K562 (cell line): ENCODE measurements around the gene TXNIP. TPM values are rescaled to one million over a fixed set of nuclear protein-coding genes. Genes with fewer than 3 reads are reported as not detected.

ENCODE experiments used
- TRIM28 ChIP-seq: fragments of 450-650 bp; IDR thresholded peaks from 2 replicates; pipeline ENCODE4 v1.6.1; 2017
- polyA plus RNA-seq, 8 experiments: library from polyadenylated mRNA; depleted of rRNA in 4 of 8; stranded (reverse) in 5 of 8; unstranded in 3 of 8; fragments of >200 nt; fragmentation: Nextera tagmentation in 2 of 8; fragmentation: Illumina TruSeq in 1 of 8; extraction: Ambion mirVana in 2 of 8; extraction: Trizol in 1 of 8; gene quantifications; 2 replicates each; pipeline versions ENCODE4 v1.2.1 to v1.2.3, GENCODE V29; 2011 to 2014; ENCODE audit warnings: inconsistent platforms in 1 of 8, missing spikeins in 1 of 8
- total RNA-seq, 7 experiments: library from RNA; depleted of rRNA in 6 of 7; stranded (reverse); fragments of >200 nt in 6 of 7; fragmentation: Illumina TruSeq in 2 of 7; extraction: Trizol in 2 of 7; gene quantifications; 2 replicates each; pipeline versions ENCODE4 v1.2.1 to v1.2.3, GENCODE V29; 2011 to 2021; ENCODE audit warnings: low replicate concordance in 1 of 7
- TF ChIP-seq, protein P1 (sequence below): fragments of 450-650 bp; IDR thresholded peaks from 2 replicates; pipeline ENCODE4 v1.6.1; 2016; ENCODE audit warnings: mild to moderate bottlenecking, moderate library complexity
- TF ChIP-seq, protein P2 (sequence below): IDR thresholded peaks from 3 replicates; pipeline ENCODE4 v1.6.1; 2011; ENCODE audit warnings: borderline replicate concordance, mild to moderate bottlenecking, moderate library complexity; ENCODE audit not compliant: insufficient read length; ENCODE audit errors: extremely low read depth
- TF ChIP-seq, protein P3 (sequence below), 2 experiments: fragments of 450-650 bp; formaldehyde crosslinking in 1 of 2; IDR thresholded peaks; 2 replicates each; pipeline versions ENCODE4 v1.4.0 to v1.6.1; 2014 to 2020; ENCODE audit warnings: mild to moderate bottlenecking in 2 of 2, borderline replicate concordance in 1 of 2, low read depth in 1 of 2

The TXNIP gene
- total and polyA plus RNA-seq, 9 of the 15 experiments (the other 6 are each of a cell fraction or from before 2014, with no cell fraction given): 120 to 499 (median 257) TPM

DNA sequence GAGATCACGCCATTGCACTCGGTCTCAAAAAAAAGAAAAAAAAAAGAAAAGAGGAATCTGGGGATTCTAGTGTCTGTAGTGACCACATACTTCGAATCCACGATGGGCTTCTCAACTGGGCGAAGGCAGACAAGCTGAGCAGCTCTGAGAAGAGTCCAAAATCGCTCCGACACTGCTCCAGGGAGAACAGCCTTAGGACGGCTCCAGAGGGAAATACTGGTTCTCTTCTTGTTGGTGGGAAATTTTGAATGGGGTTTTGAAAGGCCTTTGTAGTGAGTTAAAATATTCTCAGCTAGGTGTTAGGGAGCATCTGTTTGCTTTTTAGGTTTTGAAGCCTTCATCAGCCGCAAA, 43.4 kb upstream of the TXNIP start (continued):
- TF ChIP-seq, protein P1, sequence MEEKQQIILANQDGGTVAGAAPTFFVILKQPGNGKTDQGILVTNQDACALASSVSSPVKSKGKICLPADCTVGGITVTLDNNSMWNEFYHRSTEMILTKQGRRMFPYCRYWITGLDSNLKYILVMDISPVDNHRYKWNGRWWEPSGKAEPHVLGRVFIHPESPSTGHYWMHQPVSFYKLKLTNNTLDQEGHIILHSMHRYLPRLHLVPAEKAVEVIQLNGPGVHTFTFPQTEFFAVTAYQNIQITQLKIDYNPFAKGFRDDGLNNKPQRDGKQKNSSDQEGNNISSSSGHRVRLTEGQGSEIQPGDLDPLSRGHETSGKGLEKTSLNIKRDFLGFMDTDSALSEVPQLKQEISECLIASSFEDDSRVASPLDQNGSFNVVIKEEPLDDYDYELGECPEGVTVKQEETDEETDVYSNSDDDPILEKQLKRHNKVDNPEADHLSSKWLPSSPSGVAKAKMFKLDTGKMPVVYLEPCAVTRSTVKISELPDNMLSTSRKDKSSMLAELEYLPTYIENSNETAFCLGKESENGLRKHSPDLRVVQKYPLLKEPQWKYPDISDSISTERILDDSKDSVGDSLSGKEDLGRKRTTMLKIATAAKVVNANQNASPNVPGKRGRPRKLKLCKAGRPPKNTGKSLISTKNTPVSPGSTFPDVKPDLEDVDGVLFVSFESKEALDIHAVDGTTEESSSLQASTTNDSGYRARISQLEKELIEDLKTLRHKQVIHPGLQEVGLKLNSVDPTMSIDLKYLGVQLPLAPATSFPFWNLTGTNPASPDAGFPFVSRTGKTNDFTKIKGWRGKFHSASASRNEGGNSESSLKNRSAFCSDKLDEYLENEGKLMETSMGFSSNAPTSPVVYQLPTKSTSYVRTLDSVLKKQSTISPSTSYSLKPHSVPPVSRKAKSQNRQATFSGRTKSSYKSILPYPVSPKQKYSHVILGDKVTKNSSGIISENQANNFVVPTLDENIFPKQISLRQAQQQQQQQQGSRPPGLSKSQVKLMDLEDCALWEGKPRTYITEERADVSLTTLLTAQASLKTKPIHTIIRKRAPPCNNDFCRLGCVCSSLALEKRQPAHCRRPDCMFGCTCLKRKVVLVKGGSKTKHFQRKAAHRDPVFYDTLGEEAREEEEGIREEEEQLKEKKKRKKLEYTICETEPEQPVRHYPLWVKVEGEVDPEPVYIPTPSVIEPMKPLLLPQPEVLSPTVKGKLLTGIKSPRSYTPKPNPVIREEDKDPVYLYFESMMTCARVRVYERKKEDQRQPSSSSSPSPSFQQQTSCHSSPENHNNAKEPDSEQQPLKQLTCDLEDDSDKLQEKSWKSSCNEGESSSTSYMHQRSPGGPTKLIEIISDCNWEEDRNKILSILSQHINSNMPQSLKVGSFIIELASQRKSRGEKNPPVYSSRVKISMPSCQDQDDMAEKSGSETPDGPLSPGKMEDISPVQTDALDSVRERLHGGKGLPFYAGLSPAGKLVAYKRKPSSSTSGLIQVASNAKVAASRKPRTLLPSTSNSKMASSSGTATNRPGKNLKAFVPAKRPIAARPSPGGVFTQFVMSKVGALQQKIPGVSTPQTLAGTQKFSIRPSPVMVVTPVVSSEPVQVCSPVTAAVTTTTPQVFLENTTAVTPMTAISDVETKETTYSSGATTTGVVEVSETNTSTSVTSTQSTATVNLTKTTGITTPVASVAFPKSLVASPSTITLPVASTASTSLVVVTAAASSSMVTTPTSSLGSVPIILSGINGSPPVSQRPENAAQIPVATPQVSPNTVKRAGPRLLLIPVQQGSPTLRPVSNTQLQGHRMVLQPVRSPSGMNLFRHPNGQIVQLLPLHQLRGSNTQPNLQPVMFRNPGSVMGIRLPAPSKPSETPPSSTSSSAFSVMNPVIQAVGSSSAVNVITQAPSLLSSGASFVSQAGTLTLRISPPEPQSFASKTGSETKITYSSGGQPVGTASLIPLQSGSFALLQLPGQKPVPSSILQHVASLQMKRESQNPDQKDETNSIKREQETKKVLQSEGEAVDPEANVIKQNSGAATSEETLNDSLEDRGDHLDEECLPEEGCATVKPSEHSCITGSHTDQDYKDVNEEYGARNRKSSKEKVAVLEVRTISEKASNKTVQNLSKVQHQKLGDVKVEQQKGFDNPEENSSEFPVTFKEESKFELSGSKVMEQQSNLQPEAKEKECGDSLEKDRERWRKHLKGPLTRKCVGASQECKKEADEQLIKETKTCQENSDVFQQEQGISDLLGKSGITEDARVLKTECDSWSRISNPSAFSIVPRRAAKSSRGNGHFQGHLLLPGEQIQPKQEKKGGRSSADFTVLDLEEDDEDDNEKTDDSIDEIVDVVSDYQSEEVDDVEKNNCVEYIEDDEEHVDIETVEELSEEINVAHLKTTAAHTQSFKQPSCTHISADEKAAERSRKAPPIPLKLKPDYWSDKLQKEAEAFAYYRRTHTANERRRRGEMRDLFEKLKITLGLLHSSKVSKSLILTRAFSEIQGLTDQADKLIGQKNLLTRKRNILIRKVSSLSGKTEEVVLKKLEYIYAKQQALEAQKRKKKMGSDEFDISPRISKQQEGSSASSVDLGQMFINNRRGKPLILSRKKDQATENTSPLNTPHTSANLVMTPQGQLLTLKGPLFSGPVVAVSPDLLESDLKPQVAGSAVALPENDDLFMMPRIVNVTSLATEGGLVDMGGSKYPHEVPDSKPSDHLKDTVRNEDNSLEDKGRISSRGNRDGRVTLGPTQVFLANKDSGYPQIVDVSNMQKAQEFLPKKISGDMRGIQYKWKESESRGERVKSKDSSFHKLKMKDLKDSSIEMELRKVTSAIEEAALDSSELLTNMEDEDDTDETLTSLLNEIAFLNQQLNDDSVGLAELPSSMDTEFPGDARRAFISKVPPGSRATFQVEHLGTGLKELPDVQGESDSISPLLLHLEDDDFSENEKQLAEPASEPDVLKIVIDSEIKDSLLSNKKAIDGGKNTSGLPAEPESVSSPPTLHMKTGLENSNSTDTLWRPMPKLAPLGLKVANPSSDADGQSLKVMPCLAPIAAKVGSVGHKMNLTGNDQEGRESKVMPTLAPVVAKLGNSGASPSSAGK: 0 out of 2 replicates have a peak, but pooled peaks have one; percentile 20
- TF ChIP-seq, protein P2, sequence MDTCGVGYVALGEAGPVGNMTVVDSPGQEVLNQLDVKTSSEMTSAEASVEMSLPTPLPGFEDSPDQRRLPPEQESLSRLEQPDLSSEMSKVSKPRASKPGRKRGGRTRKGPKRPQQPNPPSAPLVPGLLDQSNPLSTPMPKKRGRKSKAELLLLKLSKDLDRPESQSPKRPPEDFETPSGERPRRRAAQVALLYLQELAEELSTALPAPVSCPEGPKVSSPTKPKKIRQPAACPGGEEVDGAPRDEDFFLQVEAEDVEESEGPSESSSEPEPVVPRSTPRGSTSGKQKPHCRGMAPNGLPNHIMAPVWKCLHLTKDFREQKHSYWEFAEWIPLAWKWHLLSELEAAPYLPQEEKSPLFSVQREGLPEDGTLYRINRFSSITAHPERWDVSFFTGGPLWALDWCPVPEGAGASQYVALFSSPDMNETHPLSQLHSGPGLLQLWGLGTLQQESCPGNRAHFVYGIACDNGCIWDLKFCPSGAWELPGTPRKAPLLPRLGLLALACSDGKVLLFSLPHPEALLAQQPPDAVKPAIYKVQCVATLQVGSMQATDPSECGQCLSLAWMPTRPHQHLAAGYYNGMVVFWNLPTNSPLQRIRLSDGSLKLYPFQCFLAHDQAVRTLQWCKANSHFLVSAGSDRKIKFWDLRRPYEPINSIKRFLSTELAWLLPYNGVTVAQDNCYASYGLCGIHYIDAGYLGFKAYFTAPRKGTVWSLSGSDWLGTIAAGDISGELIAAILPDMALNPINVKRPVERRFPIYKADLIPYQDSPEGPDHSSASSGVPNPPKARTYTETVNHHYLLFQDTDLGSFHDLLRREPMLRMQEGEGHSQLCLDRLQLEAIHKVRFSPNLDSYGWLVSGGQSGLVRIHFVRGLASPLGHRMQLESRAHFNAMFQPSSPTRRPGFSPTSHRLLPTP: peak; percentile 3
- TF ChIP-seq, protein P3, sequence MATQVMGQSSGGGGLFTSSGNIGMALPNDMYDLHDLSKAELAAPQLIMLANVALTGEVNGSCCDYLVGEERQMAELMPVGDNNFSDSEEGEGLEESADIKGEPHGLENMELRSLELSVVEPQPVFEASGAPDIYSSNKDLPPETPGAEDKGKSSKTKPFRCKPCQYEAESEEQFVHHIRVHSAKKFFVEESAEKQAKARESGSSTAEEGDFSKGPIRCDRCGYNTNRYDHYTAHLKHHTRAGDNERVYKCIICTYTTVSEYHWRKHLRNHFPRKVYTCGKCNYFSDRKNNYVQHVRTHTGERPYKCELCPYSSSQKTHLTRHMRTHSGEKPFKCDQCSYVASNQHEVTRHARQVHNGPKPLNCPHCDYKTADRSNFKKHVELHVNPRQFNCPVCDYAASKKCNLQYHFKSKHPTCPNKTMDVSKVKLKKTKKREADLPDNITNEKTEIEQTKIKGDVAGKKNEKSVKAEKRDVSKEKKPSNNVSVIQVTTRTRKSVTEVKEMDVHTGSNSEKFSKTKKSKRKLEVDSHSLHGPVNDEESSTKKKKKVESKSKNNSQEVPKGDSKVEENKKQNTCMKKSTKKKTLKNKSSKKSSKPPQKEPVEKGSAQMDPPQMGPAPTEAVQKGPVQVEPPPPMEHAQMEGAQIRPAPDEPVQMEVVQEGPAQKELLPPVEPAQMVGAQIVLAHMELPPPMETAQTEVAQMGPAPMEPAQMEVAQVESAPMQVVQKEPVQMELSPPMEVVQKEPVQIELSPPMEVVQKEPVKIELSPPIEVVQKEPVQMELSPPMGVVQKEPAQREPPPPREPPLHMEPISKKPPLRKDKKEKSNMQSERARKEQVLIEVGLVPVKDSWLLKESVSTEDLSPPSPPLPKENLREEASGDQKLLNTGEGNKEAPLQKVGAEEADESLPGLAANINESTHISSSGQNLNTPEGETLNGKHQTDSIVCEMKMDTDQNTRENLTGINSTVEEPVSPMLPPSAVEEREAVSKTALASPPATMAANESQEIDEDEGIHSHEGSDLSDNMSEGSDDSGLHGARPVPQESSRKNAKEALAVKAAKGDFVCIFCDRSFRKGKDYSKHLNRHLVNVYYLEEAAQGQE (IDR thresholded peaks at IDR 0.05; ENCODE audit: borderline replicate concordance): no peak
- TF ChIP-seq, protein P3 (CRISPR knock-in tag; IDR thresholded peaks at IDR 0.05; ENCODE audit: low read depth): no peak
- 0 out of 2 replicates have a peak, but pooled peaks have one; percentile 3 for TF ChIP-seq TRIM28
